ENCODE measurements around the gene TMEM17. TPM values are rescaled to one million over a fixed set of nuclear protein-coding genes. Genes with fewer than 3 reads are reported as not detected.

Gene TMEM17
- total and polyA plus RNA-seq, 2 of the 13 experiments (the other 11 are each of a cell fraction or from before 2014, with no cell fraction given) = 0.22 to 0.50 TPM

GRCh38 chr2:62536873-62537547, 31.0 kb upstream of the TMEM17 start (continued):
- TF ChIP-seq TP53 (CRISPR knock-in tag; conservative IDR thresholded peaks at IDR 0.05) = peak; percentile 96
- TF ChIP-seq, protein P1, sequence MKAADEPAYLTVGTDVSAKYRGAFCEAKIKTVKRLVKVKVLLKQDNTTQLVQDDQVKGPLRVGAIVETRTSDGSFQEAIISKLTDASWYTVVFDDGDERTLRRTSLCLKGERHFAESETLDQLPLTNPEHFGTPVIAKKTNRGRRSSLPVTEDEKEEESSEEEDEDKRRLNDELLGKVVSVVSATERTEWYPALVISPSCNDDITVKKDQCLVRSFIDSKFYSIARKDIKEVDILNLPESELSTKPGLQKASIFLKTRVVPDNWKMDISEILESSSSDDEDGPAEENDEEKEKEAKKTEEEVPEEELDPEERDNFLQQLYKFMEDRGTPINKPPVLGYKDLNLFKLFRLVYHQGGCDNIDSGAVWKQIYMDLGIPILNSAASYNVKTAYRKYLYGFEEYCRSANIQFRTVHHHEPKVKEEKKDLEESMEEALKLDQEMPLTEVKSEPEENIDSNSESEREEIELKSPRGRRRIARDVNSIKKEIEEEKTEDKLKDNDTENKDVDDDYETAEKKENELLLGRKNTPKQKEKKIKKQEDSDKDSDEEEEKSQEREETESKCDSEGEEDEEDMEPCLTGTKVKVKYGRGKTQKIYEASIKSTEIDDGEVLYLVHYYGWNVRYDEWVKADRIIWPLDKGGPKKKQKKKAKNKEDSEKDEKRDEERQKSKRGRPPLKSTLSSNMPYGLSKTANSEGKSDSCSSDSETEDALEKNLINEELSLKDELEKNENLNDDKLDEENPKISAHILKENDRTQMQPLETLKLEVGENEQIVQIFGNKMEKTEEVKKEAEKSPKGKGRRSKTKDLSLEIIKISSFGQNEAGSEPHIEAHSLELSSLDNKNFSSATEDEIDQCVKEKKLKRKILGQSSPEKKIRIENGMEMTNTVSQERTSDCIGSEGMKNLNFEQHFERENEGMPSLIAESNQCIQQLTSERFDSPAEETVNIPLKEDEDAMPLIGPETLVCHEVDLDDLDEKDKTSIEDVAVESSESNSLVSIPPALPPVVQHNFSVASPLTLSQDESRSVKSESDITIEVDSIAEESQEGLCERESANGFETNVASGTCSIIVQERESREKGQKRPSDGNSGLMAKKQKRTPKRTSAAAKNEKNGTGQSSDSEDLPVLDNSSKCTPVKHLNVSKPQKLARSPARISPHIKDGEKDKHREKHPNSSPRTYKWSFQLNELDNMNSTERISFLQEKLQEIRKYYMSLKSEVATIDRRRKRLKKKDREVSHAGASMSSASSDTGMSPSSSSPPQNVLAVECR (CRISPR knock-in tag; IDR thresholded peaks at IDR 0.05; ENCODE audit: borderline replicate concordance) = peak; percentile 28; the same call in 1 of the 2 replicates
- TF ChIP-seq ZBTB7B (CRISPR knock-in tag; IDR thresholded peaks at IDR 0.05) = peak; percentile 36; the same call in 1 of the 2 replicates
- TF ChIP-seq ONECUT2 (CRISPR knock-in tag; IDR thresholded peaks at IDR 0.05) = peak; percentile 35; the same call in 1 of the 2 replicates
- TF ChIP-seq, protein P2, sequence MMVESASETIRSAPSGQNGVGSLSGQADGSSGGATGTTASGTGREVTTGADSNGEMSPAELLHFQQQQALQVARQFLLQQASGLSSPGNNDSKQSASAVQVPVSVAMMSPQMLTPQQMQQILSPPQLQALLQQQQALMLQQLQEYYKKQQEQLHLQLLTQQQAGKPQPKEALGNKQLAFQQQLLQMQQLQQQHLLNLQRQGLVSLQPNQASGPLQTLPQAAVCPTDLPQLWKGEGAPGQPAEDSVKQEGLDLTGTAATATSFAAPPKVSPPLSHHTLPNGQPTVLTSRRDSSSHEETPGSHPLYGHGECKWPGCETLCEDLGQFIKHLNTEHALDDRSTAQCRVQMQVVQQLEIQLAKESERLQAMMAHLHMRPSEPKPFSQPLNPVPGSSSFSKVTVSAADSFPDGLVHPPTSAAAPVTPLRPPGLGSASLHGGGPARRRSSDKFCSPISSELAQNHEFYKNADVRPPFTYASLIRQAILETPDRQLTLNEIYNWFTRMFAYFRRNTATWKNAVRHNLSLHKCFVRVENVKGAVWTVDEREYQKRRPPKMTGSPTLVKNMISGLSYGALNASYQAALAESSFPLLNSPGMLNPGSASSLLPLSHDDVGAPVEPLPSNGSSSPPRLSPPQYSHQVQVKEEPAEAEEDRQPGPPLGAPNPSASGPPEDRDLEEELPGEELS (CRISPR knock-in tag; IDR thresholded peaks at IDR 0.05) = peak; percentile 93
- TF ChIP-seq ZNF331 (CRISPR knock-in tag; IDR thresholded peaks at IDR 0.05) = peak; percentile 33; the same call in 1 of the 2 replicates
- TF ChIP-seq JUN (CRISPR knock-in tag; IDR thresholded peaks at IDR 0.05) = no peak
- TF ChIP-seq AHDC1 (CRISPR knock-in tag; IDR thresholded peaks at IDR 0.05; ENCODE audit: borderline replicate concordance) = no peak
- 0 out of 2 replicates have a peak, but pooled peaks have one; percentile 16 for TF ChIP-seq PPARG (CRISPR knock-in tag; conservative IDR thresholded peaks at IDR 0.05)
- TF ChIP-seq PATZ1 (CRISPR knock-in tag; IDR thresholded peaks at IDR 0.05) = peak; percentile 63
- TF ChIP-seq AKAP8 (CRISPR knock-in tag; IDR thresholded peaks at IDR 0.05) = 0 out of 2 replicates have a peak, but pooled peaks have one; percentile 24
- TF ChIP-seq ATAD3A (CRISPR knock-in tag; IDR thresholded peaks at IDR 0.05) = no peak
- peak; percentile 75; the same call in 1 of the 2 replicates for TF ChIP-seq ZNF550 (CRISPR knock-in tag; IDR thresholded peaks at IDR 0.05; ENCODE audit: borderline replicate concordance)
- 0 out of 2 replicates have a peak, but pooled peaks have one; percentile 25 for TF ChIP-seq TAF1 (CRISPR knock-in tag; IDR thresholded peaks at IDR 0.05)
- TF ChIP-seq NFYB (CRISPR knock-in tag; IDR thresholded peaks at IDR 0.05) = peak; percentile 41
